ENCODE data around the gene SERPINA5. TPM values are rescaled to one million over a fixed set of nuclear protein-coding genes. Genes with fewer than 3 reads are reported as not detected.

Gene SERPINA5
- total RNA-seq, 1 donor from 2014 or later: 3.5 TPM

- Mint-ChIP-seq H3K27ac (no peak overlapping the region), H3K4me3 (no peak overlapping the region), H3K4me1 (peaks cover 3% of the 10 kb centered on the region), H3K27me3 (ENCODE audit: insufficient read depth, low read depth) (peaks cover 10% of the 10 kb centered on the region), H3K9me3 (peaks cover 2% of the 10 kb centered on the region), H3K36me3 (no peaks in the 10 kb centered on the region)
- H3F3A ChIP-seq (ENCODE audit: low read depth): no peaks in the 10 kb centered on the region
- H3K9me3 ChIP-seq (ENCODE audit: low read depth): no peaks in the 10 kb centered on the region
- no peaks in the 10 kb centered on the region for H3K79me2 ChIP-seq (ENCODE audit: low read depth)
- no peak overlapping the region for H3K4me3 ChIP-seq
- TF ChIP-seq EZH2 (IDR thresholded peaks at IDR 0.05) (no peak), EZH2phosphoT487 (IDR thresholded peaks at IDR 0.05) (no peak), CTCF (IDR thresholded peaks at IDR 0.05) (no peak)
- H3K27ac ChIP-seq: no peak overlapping the region
- no peak overlapping the region for H2AFZ ChIP-seq (replicated peaks)
- no peaks in the 10 kb centered on the region for H4K20me1 ChIP-seq (ENCODE audit: low read depth)
- no peak overlapping the region for H3K9ac ChIP-seq
- no peaks in the 10 kb centered on the region for H3K36me3 ChIP-seq
- no peaks in the 10 kb centered on the region for H3K4me1 ChIP-seq
- no peaks in the 10 kb centered on the region for H3K27me3 ChIP-seq
- no peak for DNase-seq (ENCODE audit: low spot score)
- no peak overlapping the region for H3K4me2 ChIP-seq
Observed at GRCh38 chr14:94638961-94639817, 58.0 kb downstream of the SERPINA5 start.

- no peaks in the 10 kb centered on the region for H3K4me1 ChIP-seq
- peaks cover 2% of the 10 kb centered on the region for H3K9me3 Mint-ChIP-seq
- H3K4me3 Mint-ChIP-seq: no peak overlapping the region
- no peak overlapping the region for H2AFZ ChIP-seq (replicated peaks)
- no peaks in the 10 kb centered on the region for H3K36me3 Mint-ChIP-seq
- no peaks in the 10 kb centered on the region for H4K20me1 ChIP-seq (ENCODE audit: low read depth)
- DNase-seq (ENCODE audit: low spot score): no peak
- H3K27ac ChIP-seq: no peak overlapping the region
- H3K79me2 ChIP-seq (ENCODE audit: low read depth): no peaks in the 10 kb centered on the region
- TF ChIP-seq CTCF (IDR thresholded peaks at IDR 0.05): no peak
- TF ChIP-seq EZH2 (IDR thresholded peaks at IDR 0.05): no peak
- no peak for TF ChIP-seq EZH2phosphoT487 (IDR thresholded peaks at IDR 0.05)
- peaks cover 8% of the 10 kb centered on the region for H3K4me1 Mint-ChIP-seq
- no peak overlapping the region for H3K9ac ChIP-seq
- no peaks in the 10 kb centered on the region for H3K27me3 ChIP-seq
- no peaks in the 10 kb centered on the region for H3K36me3 ChIP-seq
- H3K27me3 Mint-ChIP-seq (ENCODE audit: insufficient read depth, low read depth): peaks cover 10% of the 10 kb centered on the region
- no peak overlapping the region for H3K27ac Mint-ChIP-seq
- no peaks in the 10 kb centered on the region for H3F3A ChIP-seq (ENCODE audit: low read depth)
- no peak overlapping the region for H3K4me3 ChIP-seq
- no peak overlapping the region for H3K4me2 ChIP-seq
- H3K9me3 ChIP-seq (ENCODE audit: low read depth): no peaks in the 10 kb centered on the region
Observed at GRCh38 chr14:94640721-94641631, 59.8 kb downstream of the SERPINA5 start.

GRCh38 chr14:94641632-94641955, 60.4 kb downstream of the SERPINA5 start:
- no peaks in the 10 kb centered on the region for H3K36me3 ChIP-seq
- Mint-ChIP-seq H3K27ac (no peak overlapping the region), H3K4me3 (no peak overlapping the region), H3K9me3 (peaks cover 2% of the 10 kb centered on the region), H3K4me1 (peaks cover 9% of the 10 kb centered on the region), H3K36me3 (no peaks in the 10 kb centered on the region), H3K27me3 (ENCODE audit: insufficient read depth, low read depth) (peaks cover 12% of the 10 kb centered on the region)
- no peaks in the 10 kb centered on the region for H3F3A ChIP-seq (ENCODE audit: low read depth)
- TF ChIP-seq EZH2 (IDR thresholded peaks at IDR 0.05): no peak
- no peak for TF ChIP-seq EZH2phosphoT487 (IDR thresholded peaks at IDR 0.05)
- no peak for TF ChIP-seq CTCF (IDR thresholded peaks at IDR 0.05)
- no peak overlapping the region for H3K4me3 ChIP-seq
- no peaks in the 10 kb centered on the region for H3K4me1 ChIP-seq
- no peak for DNase-seq (ENCODE audit: low spot score)
- H3K4me2 ChIP-seq: no peak overlapping the region
- no peak overlapping the region for H3K9ac ChIP-seq
- no peak overlapping the region for H2AFZ ChIP-seq (replicated peaks)
- no peak overlapping the region for H3K27ac ChIP-seq
- no peaks in the 10 kb centered on the region for H4K20me1 ChIP-seq (ENCODE audit: low read depth)
- H3K27me3 ChIP-seq: no peaks in the 10 kb centered on the region
- no peaks in the 10 kb centered on the region for H3K9me3 ChIP-seq (ENCODE audit: low read depth)
- H3K79me2 ChIP-seq (ENCODE audit: low read depth): no peaks in the 10 kb centered on the region

Other genes starting within 250 kb of the SERPINA5 start
- not detected in 2 replicates for gene SERPINA2, start 214.7 kb upstream of the SERPINA5 start, total RNA-seq (ENCODE audit: low replicate concordance)
- gene SERPINA1, start 192.8 kb upstream of the SERPINA5 start, total RNA-seq (ENCODE audit: low replicate concordance): 0.13 and 0.43 TPM in 2 replicates
- not detected in 2 replicates for gene SERPINA11, start 128.6 kb upstream of the SERPINA5 start, total RNA-seq (ENCODE audit: low replicate concordance)
- gene SERPINA9, start 105.2 kb upstream of the SERPINA5 start, total RNA-seq (ENCODE audit: low replicate concordance): not detected in 2 replicates
- gene SERPINA12, start 72.0 kb upstream of the SERPINA5 start, total RNA-seq (ENCODE audit: low replicate concordance): not detected in 2 replicates
- not detected in 2 replicates for gene SERPINA4, start 20.0 kb upstream of the SERPINA5 start, total RNA-seq (ENCODE audit: low replicate concordance)
- not detected in 2 replicates for gene SERPINA3, start 31.0 kb downstream of the SERPINA5 start, total RNA-seq (ENCODE audit: low replicate concordance)
- gene GSC, start 188.7 kb downstream of the SERPINA5 start, total RNA-seq (ENCODE audit: low replicate concordance): 1.1 and 2.8 TPM in 2 replicates